ENCODE results near the gene ANKRD13D. TPM values are rescaled to one million over a fixed set of nuclear protein-coding genes. Genes with fewer than 3 reads are reported as not detected.
"Not testable (repeated sequence)": the region's sequence is repeated elsewhere in the genome, so short reads cannot be mapped to it uniquely, and the experiment has no call there.

ANKRD13D gene
- total RNA-seq, 1 donor from 2014 or later: 59.4 TPM

GRCh38 chr11:67315325-67315909 lies 26.3 kb downstream of the ANKRD13D start:
- DNase-seq (no peak), ATAC-seq (no peak)
- no peaks in the 10 kb centered on the region for H3K27me3 ChIP-seq
- intact Hi-C loops (cut with DNase I): loop anchor here (5.0 kb wide), 1 partner anchor 53 kb away; no protein-coding TSS in a partner anchor
- TF ChIP-seq CTCF (IDR thresholded peaks at IDR 0.05): no peak
- H3K4me3 ChIP-seq: no peak overlapping the region
- no peaks in the 10 kb centered on the region for H3K36me3 ChIP-seq
- no peak overlapping the region for H3K27ac ChIP-seq
- H3K9me3 ChIP-seq: no peaks in the 10 kb centered on the region
- H3K4me1 ChIP-seq: peaks cover 17% of the 10 kb centered on the region

GRCh38 chr11:67316882-67317204 lies 27.7 kb downstream of the ANKRD13D start:
- ATAC-seq (no peak), DNase-seq (no peak)
- H3K36me3 ChIP-seq: no peaks in the 10 kb centered on the region
- peaks cover 17% of the 10 kb centered on the region for H3K4me1 ChIP-seq
- H3K4me3 ChIP-seq: peak overlapping the region; percentile 78
- intact Hi-C loops (cut with DNase I): loop anchor here (5.0 kb wide), 1 partner anchor 55 kb away; no protein-coding TSS in a partner anchor
- TF ChIP-seq CTCF (IDR thresholded peaks at IDR 0.05): no peak
- no peaks in the 10 kb centered on the region for H3K27me3 ChIP-seq
- no peaks in the 10 kb centered on the region for H3K9me3 ChIP-seq
- peak overlapping the region; percentile 92 for H3K27ac ChIP-seq

- Histone ChIP-seq H3K4me1 (peaks cover 17% of the 10 kb centered on the region), H3K36me3 (no peaks in the 10 kb centered on the region), H3K27me3 (no peaks in the 10 kb centered on the region), H3K4me3 (peak overlapping the region; percentile 78), H3K27ac (peak overlapping the region; percentile 92), H3K9me3 (no peaks in the 10 kb centered on the region)
- intact Hi-C loops (cut with DNase I): loop anchor here (5.0 kb wide), 1 partner anchor 55 kb away; no protein-coding TSS in a partner anchor
- ATAC-seq (peak; percentile 94), DNase-seq (peak; percentile 98)
- peak; percentile 94 for TF ChIP-seq CTCF (IDR thresholded peaks at IDR 0.05)
Observed at GRCh38 chr11:67317205-67317887, 28.2 kb downstream of the ANKRD13D start.

- Histone ChIP-seq H3K4me1 (peaks cover 10% of the 10 kb centered on the region), H3K27ac (peak overlapping the region; percentile 92), H3K9me3 (no peaks in the 10 kb centered on the region), H3K27me3 (no peaks in the 10 kb centered on the region), H3K4me3 (peak overlapping the region; percentile 78), H3K36me3 (no peaks in the 10 kb centered on the region)
- intact Hi-C loops (cut with DNase I): loop anchor here (5.0 kb wide), 1 partner anchor 56 kb away; no protein-coding TSS in a partner anchor
- ATAC-seq: peak; percentile 51
- TF ChIP-seq CTCF (IDR thresholded peaks at IDR 0.05): no peak
- peak; percentile 81 for DNase-seq
Observed at GRCh38 chr11:67317888-67318555, 28.9 kb downstream of the ANKRD13D start.

GRCh38 chr11:67318876-67319275 lies 29.8 kb downstream of the ANKRD13D start:
- H3K9me3 ChIP-seq, H3K27ac ChIP-seq, H3K36me3 ChIP-seq, ATAC-seq, H3K4me1 ChIP-seq, DNase-seq, H3K27me3 ChIP-seq: not testable (repeated sequence)
- H3K4me3 ChIP-seq: peak overlapping the region; percentile 78
- intact Hi-C loops (cut with DNase I): loop anchor here (5.0 kb wide), 1 partner anchor 57 kb away; no protein-coding TSS in a partner anchor

GRCh38 chr11:67320011-67320410 lies 30.9 kb downstream of the ANKRD13D start:
- H3K9me3 ChIP-seq: no peaks in the 10 kb centered on the region
- no peaks in the 10 kb centered on the region for H3K36me3 ChIP-seq
- DNase-seq (no peak), ATAC-seq (no peak)
- TF ChIP-seq CTCF (IDR thresholded peaks at IDR 0.05): no peak
- no peak overlapping the region for H3K27ac ChIP-seq
- H3K4me1 ChIP-seq: peaks cover 10% of the 10 kb centered on the region
- intact Hi-C loops (cut with DNase I): no loop called here
- H3K4me3 ChIP-seq: no peak overlapping the region
- no peaks in the 10 kb centered on the region for H3K27me3 ChIP-seq

All from upper lobe of right lung (tissue), 1 donor.